ENCODE data around the gene GID8.
"Not testable (repeated sequence)": the region's sequence is repeated elsewhere in the genome, so short reads cannot be mapped to it uniquely, and the experiment has no call there.

GID8 gene

DNA sequence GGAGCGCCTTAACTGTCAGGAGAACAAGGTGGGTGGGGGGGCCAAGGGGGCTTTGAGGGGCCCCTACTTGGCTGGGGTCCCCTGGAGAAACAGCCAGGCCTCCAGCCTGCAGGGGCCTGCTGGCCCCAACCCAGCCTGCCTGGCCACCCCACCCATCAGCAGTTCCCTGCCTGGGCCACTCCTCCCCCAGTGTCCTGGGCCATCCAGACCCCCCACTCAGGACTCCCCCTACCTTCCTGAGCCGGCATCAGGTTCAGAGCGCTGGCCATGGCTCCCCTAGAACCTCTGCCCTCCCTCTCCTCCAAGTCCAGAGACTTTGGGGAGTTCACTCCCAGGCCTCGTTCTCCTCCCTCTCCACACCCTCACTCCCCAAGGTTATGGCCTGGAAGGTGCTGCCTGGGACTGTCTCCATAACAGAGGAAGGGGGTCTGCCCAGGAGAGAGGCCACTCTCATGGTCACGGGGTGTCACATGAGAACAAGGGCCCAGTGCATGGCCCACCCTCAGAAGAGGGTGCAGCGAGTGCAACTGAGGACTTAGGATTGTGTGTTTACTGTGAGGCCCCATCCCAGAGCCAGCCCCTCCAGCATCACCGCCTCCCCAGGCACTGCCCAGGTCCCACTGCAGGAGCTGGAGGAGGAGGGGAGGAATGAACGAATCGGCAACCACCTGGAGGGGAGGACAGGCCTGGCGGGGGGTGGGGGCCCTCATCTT is 20.6 kb downstream of the GID8 start:
- TF ChIP-seq, protein P1, sequence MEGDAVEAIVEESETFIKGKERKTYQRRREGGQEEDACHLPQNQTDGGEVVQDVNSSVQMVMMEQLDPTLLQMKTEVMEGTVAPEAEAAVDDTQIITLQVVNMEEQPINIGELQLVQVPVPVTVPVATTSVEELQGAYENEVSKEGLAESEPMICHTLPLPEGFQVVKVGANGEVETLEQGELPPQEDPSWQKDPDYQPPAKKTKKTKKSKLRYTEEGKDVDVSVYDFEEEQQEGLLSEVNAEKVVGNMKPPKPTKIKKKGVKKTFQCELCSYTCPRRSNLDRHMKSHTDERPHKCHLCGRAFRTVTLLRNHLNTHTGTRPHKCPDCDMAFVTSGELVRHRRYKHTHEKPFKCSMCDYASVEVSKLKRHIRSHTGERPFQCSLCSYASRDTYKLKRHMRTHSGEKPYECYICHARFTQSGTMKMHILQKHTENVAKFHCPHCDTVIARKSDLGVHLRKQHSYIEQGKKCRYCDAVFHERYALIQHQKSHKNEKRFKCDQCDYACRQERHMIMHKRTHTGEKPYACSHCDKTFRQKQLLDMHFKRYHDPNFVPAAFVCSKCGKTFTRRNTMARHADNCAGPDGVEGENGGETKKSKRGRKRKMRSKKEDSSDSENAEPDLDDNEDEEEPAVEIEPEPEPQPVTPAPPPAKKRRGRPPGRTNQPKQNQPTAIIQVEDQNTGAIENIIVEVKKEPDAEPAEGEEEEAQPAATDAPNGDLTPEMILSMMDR (IDR thresholded peaks at IDR 0.05; ENCODE audit: borderline replicate concordance, insufficient read depth, low read depth, low read length), result no peak
- H3K4me3 ChIP-seq (ENCODE audit: low read depth, low read length), result no peak overlapping the region

DNA sequence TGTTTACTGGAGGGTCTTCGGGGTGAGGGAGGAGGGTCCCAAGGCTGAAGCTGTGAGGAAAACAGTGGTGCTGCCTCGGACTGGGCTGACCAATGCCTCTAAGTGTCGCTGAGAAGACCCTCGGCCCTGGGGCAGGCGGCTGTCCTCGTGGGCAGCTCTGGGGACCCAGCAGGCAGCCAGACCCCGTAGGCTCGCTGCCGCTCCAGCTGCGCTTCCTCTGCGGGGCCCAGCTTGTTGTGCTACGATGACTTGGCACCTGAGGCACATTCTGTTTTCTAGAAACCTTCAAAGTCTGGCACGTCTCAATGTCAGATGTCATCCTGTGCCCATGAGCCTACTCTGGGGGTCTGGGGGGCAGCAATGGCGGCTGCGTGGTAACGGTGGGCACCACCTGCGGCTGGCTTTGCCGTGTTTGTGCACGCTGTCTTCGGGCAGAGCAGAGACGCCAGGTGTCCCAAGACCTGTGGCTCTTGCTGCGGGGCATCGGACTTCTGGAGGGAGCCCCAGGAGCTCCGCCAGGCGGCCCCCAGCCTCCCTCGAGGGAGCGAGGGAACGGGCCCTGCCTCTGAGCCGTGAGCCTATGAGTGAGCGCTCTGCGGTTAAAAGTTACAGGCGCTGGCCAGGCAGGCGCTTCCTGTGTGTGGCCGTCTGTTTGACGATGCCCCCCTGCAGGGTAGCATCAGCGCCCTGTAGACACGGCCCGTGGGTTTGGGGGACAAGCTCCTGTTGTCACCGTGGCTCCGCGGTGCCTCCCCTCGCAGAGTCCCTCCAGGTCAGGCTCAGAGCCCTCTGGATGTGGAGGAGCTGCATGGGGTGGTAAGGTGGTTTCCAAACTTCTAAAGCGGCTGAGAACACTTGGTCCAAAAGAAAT is 21.4 kb downstream of the GID8 start:
- H3K4me3 ChIP-seq (ENCODE audit: low read depth, low read length), result no peak overlapping the region
- TF ChIP-seq, protein P1 (IDR thresholded peaks at IDR 0.05; ENCODE audit: borderline replicate concordance, insufficient read depth, low read depth, low read length), result no peak

DNA sequence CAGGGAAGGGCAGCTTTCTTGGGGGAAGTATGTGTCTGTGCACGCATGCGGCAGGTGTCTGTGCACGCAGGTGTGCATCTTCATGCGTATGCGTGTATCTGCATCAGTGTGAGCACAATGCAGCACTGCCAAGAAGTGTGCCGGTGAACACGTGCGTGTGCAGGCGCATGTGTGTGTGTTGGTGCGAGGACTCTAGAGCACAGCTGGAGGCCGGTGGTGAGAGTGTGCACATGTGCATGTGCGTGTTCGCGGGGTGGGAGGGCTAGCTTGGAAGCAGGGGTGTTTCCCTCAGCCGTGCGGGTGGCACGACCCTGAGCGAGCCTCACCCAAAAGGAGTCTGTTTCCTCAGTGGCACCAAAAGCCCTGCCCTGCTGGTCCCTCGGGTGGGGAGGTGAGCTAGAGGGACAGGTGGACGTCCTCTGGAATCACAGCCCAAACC is 22.1 kb downstream of the GID8 start:
- TF ChIP-seq, protein P1 (IDR thresholded peaks at IDR 0.05; ENCODE audit: borderline replicate concordance, insufficient read depth, low read depth, low read length), result no peak
- H3K4me3 ChIP-seq (ENCODE audit: low read depth, low read length), result no peak overlapping the region

DNA sequence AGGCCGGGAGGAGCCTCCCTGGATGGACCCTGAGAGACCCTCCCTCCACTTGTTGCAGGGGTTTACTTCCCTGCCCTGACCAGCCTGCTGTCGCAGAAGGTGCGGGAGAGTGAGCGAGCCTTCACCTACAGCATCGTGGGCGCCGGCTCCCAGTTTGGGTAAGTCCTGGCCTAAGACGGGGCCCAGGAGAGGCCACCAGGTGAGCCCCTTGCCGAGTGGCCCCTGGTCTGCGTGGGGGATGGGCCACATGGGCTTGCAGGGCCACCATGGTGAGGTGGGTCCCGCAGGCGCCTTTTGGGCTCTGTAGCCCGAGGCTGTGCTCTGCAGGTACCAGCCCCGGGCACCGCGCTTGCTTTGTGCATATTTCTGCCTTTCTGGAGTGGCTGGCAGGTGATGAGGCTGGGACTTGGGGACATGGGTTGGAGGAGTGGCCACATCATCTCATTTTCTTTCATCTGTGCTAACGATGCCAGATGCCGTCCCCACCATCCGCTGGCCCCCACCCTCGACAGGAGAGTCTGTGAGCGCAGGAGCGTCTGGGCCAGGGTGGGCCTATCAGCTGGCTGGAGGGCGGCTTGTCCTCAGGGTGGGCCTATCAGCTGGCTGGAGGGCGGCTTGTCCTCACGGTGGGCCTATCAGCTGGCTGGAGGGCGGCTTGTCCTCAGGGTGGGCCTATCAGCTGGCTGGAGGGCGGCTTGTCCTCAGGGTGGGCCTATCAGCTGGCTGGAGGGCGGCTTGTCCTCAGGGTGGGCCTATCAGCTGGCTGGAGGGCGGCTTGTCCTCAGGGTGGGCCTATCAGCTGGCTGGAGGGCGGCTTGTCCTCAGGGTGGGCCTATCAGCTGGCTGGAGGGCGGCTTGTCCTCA is 22.7 kb downstream of the GID8 start:
- not testable (repeated sequence) for H3K4me3 ChIP-seq (ENCODE audit: low read depth, low read length)

DNA sequence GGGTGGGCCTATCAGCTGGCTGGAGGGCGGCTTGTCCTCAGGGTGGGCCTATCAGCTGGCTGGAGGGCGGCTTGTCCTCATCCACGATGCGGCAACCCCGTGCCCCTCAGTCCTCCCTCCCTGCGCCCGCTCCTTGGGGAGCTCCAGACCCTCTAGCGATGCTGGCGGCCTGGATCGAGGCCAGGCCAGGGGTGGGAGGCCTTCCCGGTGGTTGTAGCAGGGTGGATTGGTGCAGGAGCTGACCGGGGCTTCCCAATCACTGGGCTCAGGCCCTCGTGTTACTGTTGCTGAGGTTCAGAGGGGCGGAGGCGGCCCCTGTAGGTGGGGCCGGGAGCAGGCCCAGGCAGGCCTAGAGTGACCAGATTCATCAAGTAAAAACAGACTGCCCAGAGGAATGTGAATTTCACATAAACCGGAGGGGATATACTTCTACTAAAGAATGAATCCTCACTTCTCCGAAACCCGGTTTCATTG is 23.4 kb downstream of the GID8 start:
- TF ChIP-seq, protein P1 (IDR thresholded peaks at IDR 0.05; ENCODE audit: borderline replicate concordance, insufficient read depth, low read depth, low read length), result no peak
- no peak overlapping the region for H3K4me3 ChIP-seq (ENCODE audit: low read depth, low read length)

DNA sequence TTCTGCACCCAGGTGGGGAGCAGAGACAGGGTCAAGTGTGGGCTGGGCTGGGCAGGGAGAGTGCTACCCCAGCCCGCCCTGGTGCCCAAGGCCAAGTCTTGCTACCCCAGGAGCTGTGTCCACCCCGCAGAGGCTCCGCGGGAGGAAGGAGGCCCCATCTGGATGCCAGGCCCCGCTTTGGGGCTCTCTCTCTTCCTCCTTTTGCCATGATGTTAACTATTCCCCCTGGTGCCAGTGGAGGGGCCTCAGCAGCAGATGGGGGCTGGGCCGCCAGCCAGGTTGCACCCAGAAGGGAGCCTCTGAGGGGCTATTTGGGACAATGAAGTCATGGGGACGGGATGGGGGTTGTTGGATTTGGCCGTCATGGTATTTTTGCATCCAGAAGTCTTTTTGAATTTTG is 23.9 kb downstream of the GID8 start:
- H3K4me3 ChIP-seq (ENCODE audit: low read depth, low read length), result no peak overlapping the region

More for the DNA sequence above, 23.9 kb downstream of the GID8 start:
- TF ChIP-seq, protein P1 (IDR thresholded peaks at IDR 0.05; ENCODE audit: borderline replicate concordance, insufficient read depth, low read depth, low read length), result no peak

Measured in GM12875 (cell line).